HG03432 (cell line): ENCODE measurements around the gene TFF2.

ENCODE experiments used
- ATAC-seq: cut with Tn5 transposase; IDR thresholded peaks from one replicate; pipeline ENCODE4 v1.9.1; 2021; ENCODE audit warnings: mild to moderate bottlenecking, moderate library complexity; ENCODE audit not compliant: unreplicated experiment

The TFF2 gene

DNA sequence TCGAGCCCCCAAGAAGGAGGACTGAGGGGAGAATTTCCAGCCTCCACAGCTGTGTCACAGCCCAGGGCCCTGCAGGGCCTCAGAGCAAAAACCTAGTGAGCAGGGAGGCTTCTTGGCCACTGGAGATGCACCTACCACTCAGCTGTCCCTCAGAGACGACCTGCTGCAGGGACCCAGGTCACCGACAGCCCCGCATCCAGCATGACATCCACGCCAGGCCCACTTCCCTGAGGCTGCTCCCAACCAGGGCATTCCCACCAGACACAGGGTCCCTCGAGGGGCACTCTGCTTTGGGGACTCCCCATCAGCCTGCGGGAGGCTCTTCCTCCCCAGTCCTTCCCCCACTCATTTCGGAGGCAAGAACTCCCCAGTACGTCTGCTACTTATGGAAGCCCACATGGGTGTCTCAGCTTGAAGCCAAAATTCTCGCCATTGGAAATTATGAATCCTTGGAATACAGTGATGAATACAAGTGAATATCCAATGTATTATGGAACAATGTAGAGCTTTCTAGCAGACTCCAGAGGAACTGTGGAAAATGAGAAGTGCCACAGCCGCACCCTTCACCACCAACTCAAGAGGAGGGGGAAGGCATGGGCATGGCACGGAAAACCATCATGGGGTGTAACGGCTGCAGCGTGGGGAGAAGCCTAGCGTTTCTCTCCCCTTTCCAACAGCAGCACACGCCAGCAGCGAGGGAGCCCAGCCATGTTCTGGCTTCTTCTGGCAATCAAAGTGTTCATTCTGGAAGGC, 42.5 kb downstream of the TFF2 start:
- no peak for ATAC-seq

GRCh38 chr21:42307106-42307505, 43.7 kb downstream of the TFF2 start:
- ATAC-seq, result no peak

DNA sequence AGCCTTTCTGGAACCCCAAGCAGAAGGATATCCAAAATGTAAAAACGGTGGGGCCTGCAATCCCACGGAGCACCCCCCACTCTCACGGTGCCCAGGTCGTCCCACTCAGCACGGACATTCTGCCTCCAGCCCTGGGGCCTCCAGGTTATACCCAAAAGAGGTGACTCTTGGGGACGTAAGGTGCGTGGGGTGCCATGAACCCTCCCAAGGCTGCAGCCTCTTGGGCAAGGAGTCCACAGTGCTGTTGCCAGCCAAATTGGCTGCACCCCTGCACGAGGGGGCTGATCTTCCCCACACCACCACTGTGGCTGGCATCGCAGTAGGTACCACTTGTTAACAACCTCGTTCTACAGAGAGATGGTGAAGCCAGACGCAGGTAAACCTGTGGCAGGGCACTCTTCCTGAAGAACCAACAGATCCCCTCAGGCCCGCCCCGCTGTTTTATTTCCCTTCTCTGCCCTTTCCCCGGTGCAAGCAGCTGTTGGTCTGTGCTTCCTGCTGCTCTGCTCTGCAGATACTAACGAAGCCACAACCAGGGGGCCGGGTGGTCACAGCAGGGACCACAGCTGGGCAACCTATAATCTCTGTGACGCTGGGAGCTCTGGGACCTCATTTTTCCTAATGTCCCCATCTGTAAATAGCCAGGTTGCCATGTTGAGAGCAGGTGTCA, 44.3 kb downstream of the TFF2 start:
- no peak for ATAC-seq

- no peak for ATAC-seq
Observed at GRCh38 chr21:42305707-42306147, 45.1 kb downstream of the TFF2 start.

DNA sequence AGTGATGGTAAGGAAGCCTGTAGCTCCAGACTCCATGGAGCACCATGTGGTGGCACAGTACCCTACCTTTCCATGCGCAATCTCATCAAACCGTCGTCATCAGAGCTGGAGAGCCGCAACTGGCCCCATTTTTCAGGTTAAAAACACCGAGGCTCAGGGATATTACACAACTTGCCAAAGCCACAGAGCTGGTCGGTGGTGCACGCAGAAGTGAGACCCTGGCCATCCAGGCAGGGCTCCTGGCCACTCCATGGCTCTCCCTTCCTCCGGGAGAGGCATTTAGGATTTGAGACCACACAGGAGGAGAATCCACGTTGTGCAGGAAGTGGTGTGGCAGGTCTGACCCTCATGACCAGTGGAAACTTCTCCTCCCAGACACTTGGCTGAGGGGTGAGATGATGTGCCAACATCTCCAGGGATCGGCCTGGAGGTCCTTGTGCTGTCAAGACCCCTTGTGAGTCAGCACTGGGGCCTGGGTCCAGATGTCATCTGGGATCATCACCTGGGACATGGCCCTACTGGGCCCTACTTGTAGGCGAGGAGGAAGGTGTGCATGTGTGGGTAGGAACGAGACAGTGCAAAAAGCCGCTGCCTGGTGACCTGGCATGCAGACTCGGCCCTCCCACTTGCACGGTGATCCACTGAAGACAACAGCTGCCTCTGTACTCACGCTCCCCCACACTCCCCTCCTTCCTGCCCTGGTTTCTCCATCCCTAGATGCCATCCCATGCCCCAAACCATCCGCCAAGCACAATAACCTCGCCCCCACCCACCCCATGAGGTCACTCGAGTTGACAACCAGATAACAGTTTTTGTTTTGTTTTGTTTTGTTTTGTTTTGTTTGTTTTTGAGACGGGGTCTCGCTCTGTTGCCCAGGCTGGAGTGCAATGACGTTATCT, 46.0 kb downstream of the TFF2 start:
- ATAC-seq, result no peak

DNA sequence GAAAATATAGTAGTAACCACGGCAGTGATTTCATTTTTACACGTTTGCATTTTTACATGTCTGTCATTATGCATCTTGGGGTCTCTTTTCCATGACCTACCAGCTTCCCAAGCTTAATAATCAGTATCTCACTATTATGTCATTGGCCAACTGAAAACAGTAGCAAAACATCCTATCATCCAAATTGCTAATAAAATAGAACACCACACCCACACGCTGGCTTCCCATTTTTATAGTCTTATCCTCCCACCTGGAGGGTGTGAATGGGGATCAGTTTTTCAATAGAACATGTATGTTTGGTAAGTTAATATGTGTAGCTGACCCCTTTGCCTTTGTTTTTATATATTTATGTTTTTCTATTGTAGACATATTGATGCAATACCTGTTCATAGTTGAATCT, 47.4 kb downstream of the TFF2 start:
- no peak for ATAC-seq

DNA sequence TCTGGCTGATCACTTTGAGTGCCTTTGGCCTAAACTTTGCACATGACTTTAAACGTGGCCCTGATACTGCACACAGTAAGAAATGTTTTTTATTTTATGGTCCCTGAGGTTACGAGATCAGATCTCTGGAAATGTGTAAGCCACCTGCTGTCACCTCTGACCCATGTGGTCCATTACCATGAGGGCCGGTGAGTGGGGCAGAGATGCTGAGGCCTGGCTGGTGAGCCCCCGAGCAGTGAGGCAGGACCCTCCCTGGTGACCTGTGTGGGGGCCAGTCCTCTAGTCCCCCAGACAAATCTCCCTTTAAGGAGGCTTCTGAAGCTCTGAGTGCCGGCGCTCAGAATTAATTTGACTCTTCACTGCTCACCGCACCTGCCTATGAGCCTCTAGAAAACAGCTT, 48.0 kb downstream of the TFF2 start:
- no peak for ATAC-seq

DNA sequence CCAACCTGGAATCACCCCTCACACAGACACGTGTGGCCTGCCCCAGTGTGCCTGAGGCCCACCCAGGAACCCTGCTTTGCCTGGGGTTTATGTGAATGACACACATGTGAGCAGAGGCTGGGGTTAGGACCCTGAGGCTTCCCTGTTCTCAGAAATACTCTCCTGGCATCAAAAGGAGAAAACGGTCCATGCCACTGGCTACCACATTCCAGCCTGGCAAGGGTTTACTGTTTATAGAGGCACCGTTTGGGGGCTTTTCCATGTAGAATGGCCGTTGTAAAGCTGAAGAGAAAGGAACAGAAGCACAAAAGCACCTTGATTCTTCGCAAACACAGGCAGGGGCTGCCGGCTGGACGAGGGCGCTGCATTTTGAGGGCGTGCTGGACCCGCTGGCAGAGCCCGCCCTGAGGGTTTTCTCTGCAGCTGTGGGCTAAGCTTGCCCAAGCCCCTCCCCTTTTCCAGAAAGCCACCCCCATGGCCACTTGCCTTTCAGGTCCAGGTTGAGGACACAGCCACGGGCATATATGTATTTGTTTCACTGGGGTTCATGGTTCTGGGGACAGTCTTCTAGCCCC, 48.6 kb downstream of the TFF2 start:
- ATAC-seq, result no peak

- ATAC-seq, result no peak
Observed at GRCh38 chr21:42301371-42302075, 49.3 kb downstream of the TFF2 start.

DNA sequence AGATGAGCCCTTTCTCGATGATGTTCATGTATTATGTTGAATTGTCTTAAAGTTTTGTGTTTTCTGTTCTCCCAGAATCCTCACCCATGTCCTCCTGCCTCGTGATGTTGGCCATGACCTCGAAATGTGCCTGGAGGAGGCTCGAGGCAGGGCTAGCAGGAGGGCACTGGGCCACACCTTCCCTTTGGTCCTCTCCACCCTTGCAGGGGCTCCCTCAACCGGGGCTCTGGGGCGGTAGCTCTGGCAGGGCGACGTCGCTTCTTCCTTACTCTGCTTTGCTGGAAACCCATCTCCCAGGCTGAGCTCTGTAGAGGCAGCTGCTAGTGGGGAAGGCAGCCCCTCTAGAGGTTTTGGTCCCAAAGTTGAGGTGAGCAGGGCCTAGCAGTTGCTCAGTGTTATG, 49.8 kb downstream of the TFF2 start:
- no peak for ATAC-seq

- ATAC-seq, result no peak
Observed at GRCh38 chr21:42300045-42300583, 50.7 kb downstream of the TFF2 start.

GRCh38 chr21:42299324-42300044, 51.3 kb downstream of the TFF2 start:
- ATAC-seq, result no peak

DNA sequence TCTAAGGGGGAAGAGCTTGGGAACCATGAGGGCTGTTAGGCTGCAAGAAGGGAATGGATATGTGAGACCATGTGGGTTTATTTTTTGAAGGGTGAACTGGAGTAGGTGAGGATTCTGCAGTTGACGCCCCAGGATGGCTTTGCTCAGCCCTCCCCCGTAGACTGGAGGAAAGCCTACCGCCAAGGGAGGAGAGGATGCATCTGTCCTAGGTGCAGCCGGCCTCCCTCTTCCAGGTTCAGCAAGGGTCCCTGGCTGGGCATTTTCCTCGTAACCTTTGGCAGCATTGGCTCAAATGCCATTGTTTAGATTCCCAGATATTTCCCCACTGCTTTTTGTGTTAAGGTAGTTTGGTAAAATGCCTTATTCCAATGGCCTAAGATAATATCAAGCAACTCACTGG, 52.1 kb downstream of the TFF2 start:
- no peak for ATAC-seq

GRCh38 chr21:42298237-42298636, 52.6 kb downstream of the TFF2 start:
- no peak for ATAC-seq

GRCh38 chr21:42297377-42297776, 53.4 kb downstream of the TFF2 start:
- ATAC-seq, result no peak

GRCh38 chr21:42296501-42296900, 54.3 kb downstream of the TFF2 start:
- ATAC-seq, result no peak
